ENCODE results near the gene PILRB.
"Not testable (repeated sequence)": the region's sequence is repeated elsewhere in the genome, so short reads cannot be mapped to it uniquely, and the experiment has no call there.

PILRB gene

GRCh38 chr7:100358027-100358856 is at the start of gene PILRB:
Gene PILRB, plus strand, starts transcription at chr7:100358117. Its CDS starts 186 bp downstream, at chr7:100358303.
- no peak for DNase-seq (ENCODE audit: low spot score)

GRCh38 chr7:100318329-100318728 is 39.6 kb upstream of the PILRB start:
- not testable (repeated sequence) for DNase-seq (ENCODE audit: low spot score)

GRCh38 chr7:100321648-100322047 is 36.3 kb upstream of the PILRB start:
- not testable (repeated sequence) for DNase-seq (ENCODE audit: low spot score)

GRCh38 chr7:100324194-100324593 is 33.7 kb upstream of the PILRB start:
- DNase-seq (ENCODE audit: low spot score), result not testable (repeated sequence)

- not testable (repeated sequence) for DNase-seq (ENCODE audit: low spot score)
Observed at GRCh38 chr7:100325671-100326070, 32.2 kb upstream of the PILRB start.

- DNase-seq (ENCODE audit: low spot score), result not testable (repeated sequence)
Observed at GRCh38 chr7:100326914-100327313, 31.0 kb upstream of the PILRB start.

- DNase-seq (ENCODE audit: low spot score), result peak; percentile 86
Observed at GRCh38 chr7:100335566-100336466, 22.1 kb upstream of the PILRB start.

- DNase-seq (ENCODE audit: low spot score), result not testable (repeated sequence)
Observed at GRCh38 chr7:100338083-100338696, 19.7 kb upstream of the PILRB start.

GRCh38 chr7:100341286-100341685 is 16.6 kb upstream of the PILRB start:
- DNase-seq (ENCODE audit: low spot score), result not testable (repeated sequence)

GRCh38 chr7:100342765-100343164 is 15.2 kb upstream of the PILRB start:
- DNase-seq (ENCODE audit: low spot score), result no peak

GRCh38 chr7:100344124-100344559 is 13.8 kb upstream of the PILRB start:
- DNase-seq (ENCODE audit: low spot score), result not testable (repeated sequence)

GRCh38 chr7:100344560-100345287 is 13.2 kb upstream of the PILRB start:
- peak; percentile 95 for DNase-seq (ENCODE audit: low spot score)

- DNase-seq (ENCODE audit: low spot score), result peak; percentile 72
Observed at GRCh38 chr7:100345288-100345672, 12.6 kb upstream of the PILRB start.

- no peak for DNase-seq (ENCODE audit: low spot score)
Observed at GRCh38 chr7:100346921-100347320, 11.0 kb upstream of the PILRB start.

GRCh38 chr7:100348805-100349204 is 9.1 kb upstream of the PILRB start:
- DNase-seq (ENCODE audit: low spot score), result no peak

GRCh38 chr7:100349757-100350156 is 8.2 kb upstream of the PILRB start:
- DNase-seq (ENCODE audit: low spot score), result no peak

GRCh38 chr7:100351657-100352058 is 6.3 kb upstream of the PILRB start:
- DNase-seq (ENCODE audit: low spot score), result no peak

GRCh38 chr7:100352230-100352781 is 5.6 kb upstream of the PILRB start:
- not testable (repeated sequence) for DNase-seq (ENCODE audit: low spot score)

GRCh38 chr7:100352984-100353684 is 4.8 kb upstream of the PILRB start:
- no peak for DNase-seq (ENCODE audit: low spot score)

- peak; percentile 54 for DNase-seq (ENCODE audit: low spot score)
Observed at GRCh38 chr7:100353685-100354330, 4.1 kb upstream of the PILRB start.

Data from CD4-positive, alpha-beta T cell treated with Interleukin-2 at 100 ng/mL for 4 hours (primary cell).